CD4-positive, alpha-beta T cell treated with Interleukin-6 for 4 hours (primary cell): ENCODE results near the gene MTMR10.

ENCODE experiments used
- DNase-seq: peaks from one replicate; pipeline ENCODE4 v3.0.0-alpha.2; 2020; ENCODE audit warnings: mixed read lengths

MTMR10 gene

GRCh38 chr15:31010036-31010435, 18.6 kb upstream of the MTMR10 start:
- DNase-seq, result no peak

- DNase-seq, result no peak
Measured at GRCh38 chr15:31005660-31006059, 14.2 kb upstream of the MTMR10 start.

DNA sequence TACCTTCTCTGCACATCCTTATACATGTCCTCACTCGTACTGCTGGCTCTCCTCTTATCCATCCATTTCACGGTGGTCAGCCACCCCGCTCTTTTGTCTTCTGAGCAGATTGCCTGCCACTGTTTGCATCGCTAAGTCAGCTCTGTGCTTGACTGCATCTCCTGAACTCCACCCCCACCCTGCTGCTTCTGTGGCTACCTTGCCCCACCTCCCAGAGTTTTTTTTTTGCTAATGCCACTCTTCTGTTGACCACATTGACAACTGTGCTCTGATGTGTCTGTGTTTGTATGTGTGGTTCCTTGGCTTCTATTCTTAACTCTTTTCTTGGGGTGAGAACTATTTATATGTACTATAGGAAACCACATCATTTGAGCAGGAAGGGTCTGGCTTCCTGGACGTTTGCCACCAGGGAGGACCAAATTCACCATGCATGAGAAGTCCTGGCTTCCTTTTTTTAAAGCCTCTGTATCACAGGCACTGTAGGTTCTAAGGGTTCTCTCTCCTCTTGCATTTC, 12.8 kb upstream of the MTMR10 start:
- no peak for DNase-seq

- DNase-seq, result no peak
Measured at GRCh38 chr15:31001702-31002101, 10.3 kb upstream of the MTMR10 start.

DNA sequence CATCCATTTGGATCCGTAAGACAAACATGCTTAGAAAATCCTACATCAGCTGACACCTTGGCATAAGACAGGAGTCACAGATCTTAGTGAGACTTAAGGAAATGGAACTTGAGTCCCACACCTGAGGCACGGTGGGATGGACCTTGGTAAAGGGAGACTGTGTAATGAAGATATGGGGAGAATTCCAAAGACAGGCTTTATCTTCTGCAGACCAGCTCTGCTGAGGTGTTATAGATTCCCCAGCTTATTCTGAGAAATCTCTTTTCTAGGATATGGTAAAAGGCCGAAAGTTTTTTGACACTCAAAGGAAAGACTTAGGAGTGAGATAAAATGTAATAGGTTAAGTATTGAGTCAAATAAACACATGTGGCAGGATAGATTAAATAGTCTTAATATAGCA, 8.3 kb upstream of the MTMR10 start:
- DNase-seq, result no peak

- DNase-seq, result no peak
Measured at GRCh38 chr15:30997270-30997669, 5.8 kb upstream of the MTMR10 start.

DNA sequence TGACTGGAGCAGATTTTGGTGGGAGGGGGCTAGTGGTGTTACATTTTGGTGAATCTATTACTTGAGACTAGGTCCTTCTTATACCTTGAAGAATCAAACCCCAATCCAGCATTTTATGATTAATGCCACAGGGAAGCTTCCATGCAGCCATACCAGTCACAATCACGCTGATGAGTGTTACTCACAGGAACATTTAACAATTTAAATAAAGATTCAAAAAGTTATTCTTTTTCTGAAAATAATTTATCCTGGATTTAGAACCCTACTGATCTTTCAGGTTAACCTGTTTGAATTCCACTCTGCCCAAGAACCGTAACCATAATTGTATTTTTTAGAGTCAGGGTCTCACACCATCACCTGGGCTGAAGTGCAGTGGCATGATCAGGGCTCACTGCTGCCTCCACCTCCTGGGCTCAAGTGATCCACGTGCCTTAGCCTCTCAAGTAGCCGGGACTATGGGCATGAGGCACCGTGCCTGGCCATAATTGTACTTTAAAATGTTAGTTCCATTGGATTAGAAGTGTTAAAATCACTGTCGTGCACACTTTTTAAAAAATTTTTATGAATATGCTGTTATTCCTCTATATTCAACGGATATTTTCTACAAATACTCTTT, 929 bp upstream of the MTMR10 start:
- DNase-seq, result no peak

DNA sequence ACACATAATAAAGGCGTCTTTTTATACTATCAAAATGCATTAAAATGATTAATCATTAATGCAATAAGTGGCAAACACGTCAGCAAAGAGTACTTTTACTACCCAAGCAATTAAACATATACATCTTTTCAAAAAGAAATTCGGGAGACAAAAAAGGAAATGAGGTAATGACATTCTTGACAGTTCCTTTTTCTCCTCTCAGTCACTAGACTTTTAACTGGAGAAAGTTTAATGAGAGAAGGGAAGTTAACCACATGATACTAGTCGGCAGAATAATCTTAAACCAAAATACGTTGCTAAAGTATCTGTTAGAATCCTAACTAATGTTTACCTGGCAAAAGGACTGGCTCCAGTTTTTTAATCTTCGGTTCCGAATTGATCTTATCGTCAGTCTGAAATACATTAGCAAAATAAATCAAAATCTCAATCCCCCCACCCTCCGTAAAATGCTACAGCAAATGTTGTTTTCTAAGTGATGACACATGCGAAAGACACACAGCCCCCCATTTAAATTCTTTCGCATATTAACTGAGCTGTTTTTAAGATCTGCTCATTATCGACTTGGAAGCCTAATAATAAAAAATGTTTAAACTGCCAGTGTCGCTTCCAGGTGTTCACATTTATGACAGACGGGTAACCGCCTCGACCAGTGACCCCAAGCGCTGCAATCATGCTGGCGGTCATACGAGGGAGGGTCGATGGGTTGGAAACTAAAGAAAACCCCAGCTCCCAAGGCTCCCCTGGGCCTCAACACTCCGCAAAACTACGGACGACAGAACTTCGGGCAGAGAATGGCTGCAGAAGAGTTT, 778 bp downstream of the MTMR10 start:
- DNase-seq, result no peak

- no peak for DNase-seq
Measured at GRCh38 chr15:30990036-30990435, 1.4 kb downstream of the MTMR10 start.

DNA sequence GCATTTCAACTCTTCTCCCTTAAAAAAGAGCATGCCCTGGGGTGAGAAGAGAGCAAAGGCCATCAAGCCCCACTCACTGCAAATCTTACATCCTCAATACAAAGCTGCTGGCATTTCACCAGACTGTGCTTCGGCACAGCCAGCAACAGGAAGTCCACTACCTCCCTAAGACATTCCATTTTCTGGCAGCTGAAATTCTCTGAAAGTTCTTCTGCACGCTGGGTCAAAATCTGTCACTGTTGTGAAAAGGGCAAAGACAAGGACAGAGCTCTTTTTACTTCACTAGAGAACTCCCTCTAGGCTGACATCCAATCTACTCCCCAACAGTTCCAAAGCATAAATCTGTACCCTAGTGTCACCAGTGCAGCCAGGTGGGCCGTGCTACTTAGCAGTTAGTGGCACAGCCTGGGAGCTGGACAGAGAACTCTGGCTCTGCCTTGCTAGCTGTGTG, 6.3 kb downstream of the MTMR10 start:
- DNase-seq, result no peak

- DNase-seq, result no peak
Measured at GRCh38 chr15:30984542-30984941, 6.9 kb downstream of the MTMR10 start.

- DNase-seq, result no peak
Measured at GRCh38 chr15:30984118-30984517, 7.3 kb downstream of the MTMR10 start.

GRCh38 chr15:30979457-30979856, 12.0 kb downstream of the MTMR10 start:
- DNase-seq, result no peak

- no peak for DNase-seq
Measured at GRCh38 chr15:30978328-30978727, 13.1 kb downstream of the MTMR10 start.

- DNase-seq, result no peak
Measured at GRCh38 chr15:30974112-30974511, 17.3 kb downstream of the MTMR10 start.

GRCh38 chr15:30973379-30973778, 18.0 kb downstream of the MTMR10 start:
- DNase-seq, result no peak

DNA sequence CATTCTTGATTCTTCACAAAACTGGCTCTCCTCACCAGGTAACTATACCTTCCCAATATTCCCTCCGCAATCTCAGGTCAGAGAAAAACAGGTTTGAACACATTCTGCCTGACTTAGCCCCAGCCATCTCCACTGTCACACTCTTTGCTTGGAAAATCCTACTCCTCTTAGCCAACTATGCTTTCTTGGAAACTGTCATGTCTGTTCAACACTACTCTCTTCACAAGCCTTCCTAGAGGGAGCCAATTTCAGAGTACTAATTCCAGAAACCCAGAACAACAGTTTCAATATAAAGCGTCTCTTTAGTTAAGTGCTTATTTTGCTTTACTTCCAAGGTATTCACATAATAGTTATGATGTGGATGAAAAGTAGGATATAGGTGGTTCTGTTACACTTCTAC, 21.7 kb downstream of the MTMR10 start:
- no peak for DNase-seq

DNA sequence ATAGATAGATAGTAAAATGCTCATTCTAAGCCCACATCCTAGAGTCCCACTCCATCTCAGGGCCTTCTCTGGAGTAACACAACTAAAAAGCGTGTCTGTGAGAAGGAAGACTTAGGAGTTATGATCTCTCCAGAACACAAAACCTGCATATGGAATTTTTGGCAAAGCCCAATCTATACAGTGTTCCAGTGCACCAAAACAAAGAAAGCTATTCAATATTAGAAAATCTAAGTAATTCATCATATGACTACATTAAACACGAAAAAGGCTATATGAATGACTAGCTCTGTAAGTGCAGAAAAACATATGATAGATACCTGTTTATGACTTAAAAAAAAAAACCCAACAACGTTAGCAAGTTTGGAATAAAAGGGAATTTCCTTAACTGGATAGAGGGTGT, 27.7 kb downstream of the MTMR10 start:
- DNase-seq, result no peak

GRCh38 chr15:30962659-30963058, 28.8 kb downstream of the MTMR10 start:
- peak; percentile 9 for DNase-seq

- DNase-seq, result no peak
Measured at GRCh38 chr15:30962079-30962478, 29.3 kb downstream of the MTMR10 start.

DNA sequence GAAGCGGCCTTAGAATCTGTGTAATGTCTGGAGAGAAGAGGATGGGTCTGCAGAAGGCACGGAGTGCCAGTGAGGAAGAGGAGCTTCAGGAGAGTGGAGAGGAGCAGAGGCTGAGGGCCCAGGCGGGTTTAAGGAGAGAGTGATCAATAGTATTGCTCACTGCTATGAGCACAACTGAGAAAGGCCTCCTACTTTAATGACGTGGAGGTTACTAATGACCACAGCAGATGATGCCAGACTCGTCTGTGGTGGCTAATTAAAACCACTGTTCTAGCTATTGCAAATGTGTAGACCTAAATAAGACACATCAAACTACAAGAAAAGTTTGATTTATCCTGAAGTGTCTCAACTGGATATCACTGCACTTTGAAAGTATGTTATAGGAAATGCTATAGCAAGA, 33.2 kb downstream of the MTMR10 start:
- DNase-seq, result no peak

- no peak for DNase-seq
Measured at GRCh38 chr15:30956216-30957124, 35.0 kb downstream of the MTMR10 start.

DNA sequence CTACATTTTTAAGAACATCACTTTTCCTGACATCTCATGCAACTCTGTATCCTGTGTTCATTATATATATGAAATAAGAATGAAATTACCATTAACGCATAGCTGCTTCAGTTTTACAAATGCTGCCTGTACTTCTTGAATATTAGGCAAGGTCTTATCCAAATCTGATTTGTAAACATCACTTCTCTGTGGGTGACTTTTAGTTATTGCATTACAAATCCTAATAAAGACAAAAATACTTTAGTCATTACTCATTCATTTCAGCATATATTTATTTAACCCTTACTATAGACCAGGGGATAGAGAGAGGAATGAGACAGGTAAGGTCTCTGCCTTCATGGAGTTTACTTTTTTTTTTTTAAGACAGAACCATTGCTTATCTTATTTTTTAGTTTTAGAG, 36.8 kb downstream of the MTMR10 start:
- DNase-seq, result no peak
